HG02623 (cell line): Measurements from ENCODE around the gene HCAR3.
"Not testable (repeated sequence)": the region's sequence is repeated elsewhere in the genome, so short reads cannot be mapped to it uniquely, and the experiment has no call there.

Experiments
- ATAC-seq: cut with Tn5 transposase; IDR thresholded peaks from one replicate; pipeline ENCODE4 v1.9.1; 2021; ENCODE audit warnings: moderate library complexity; ENCODE audit not compliant: unreplicated experiment

The HCAR3 gene

DNA sequence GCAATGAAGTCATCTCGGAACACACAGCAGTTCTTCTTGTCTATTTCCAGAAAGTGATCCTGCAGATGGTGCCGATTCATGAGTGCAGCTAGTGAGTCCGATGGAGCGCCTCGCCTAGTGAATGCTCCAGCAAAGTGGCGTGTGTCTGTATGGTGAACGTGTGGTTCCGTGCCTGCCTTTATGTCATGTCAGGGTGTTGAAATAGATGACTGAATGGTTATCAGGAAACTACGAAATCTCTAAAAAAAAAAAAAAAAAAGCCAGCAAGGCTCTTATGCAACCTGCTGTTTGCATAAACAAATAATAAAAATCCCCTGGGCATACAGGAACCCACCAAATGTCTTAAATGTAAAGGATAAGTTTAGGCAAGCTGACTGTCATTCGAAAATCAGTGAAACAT lies at the start of gene HCAR3:
Gene HCAR3 (minus strand): TSS at position 154 of the 400 bp plus-strand sequence. CDS start 74 bp downstream, at position 80.
- ATAC-seq, result not testable (repeated sequence)

DNA sequence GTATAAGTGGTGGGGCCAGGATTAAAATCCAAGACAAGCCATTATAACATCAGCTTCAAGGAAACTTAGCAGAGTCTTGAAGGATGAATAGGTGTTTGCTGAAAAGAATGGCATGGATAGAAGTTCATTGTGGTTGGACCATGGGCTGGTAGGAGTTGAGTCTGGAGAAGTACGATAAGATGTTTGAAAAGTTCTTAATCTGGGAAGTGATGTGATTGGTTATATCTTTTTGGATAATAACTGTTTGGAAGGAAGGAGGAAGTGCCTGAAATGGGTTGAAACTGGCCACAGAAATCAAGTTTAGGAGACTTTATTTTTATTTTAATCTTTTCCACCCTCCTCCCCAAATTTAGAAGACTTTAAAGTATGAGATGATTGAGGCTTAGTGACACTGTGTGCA lies 41.0 kb upstream of the HCAR3 start:
- no peak for ATAC-seq

DNA sequence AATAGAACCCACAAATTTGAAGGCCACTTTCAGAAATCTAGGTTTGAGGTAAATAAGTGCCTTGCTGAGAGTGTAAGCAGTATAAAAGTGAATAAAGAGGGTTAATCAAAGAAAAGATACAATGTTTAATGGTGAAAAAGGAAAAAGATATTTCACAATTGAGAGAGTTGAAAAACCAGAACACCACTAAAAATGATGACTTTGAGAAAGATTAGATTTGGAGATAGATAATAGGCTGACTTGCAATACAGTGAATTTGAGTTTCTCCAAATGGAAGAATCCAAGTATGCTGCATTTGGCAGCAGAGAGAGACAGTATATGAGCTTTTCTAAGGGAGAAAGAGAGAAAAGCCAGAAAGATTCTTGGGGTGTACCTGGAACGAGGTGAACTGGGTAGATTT lies 38.2 kb upstream of the HCAR3 start:
- no peak for ATAC-seq

GRCh38 chr12:122753319-122753650 lies 36.7 kb upstream of the HCAR3 start:
- ATAC-seq, result no peak

GRCh38 chr12:122752464-122753318 lies 36.1 kb upstream of the HCAR3 start, which contains the start of gene DENR:
Gene DENR, plus strand, starts transcription at chr12:122752824. Its CDS starts 878 bp downstream, at chr12:122753702.
- peak; percentile 92 for ATAC-seq

GRCh38 chr12:122750781-122751515 lies 34.3 kb upstream of the HCAR3 start:
- not testable (repeated sequence) for ATAC-seq

GRCh38 chr12:122749569-122750332 lies 33.1 kb upstream of the HCAR3 start:
- ATAC-seq, result no peak

DNA sequence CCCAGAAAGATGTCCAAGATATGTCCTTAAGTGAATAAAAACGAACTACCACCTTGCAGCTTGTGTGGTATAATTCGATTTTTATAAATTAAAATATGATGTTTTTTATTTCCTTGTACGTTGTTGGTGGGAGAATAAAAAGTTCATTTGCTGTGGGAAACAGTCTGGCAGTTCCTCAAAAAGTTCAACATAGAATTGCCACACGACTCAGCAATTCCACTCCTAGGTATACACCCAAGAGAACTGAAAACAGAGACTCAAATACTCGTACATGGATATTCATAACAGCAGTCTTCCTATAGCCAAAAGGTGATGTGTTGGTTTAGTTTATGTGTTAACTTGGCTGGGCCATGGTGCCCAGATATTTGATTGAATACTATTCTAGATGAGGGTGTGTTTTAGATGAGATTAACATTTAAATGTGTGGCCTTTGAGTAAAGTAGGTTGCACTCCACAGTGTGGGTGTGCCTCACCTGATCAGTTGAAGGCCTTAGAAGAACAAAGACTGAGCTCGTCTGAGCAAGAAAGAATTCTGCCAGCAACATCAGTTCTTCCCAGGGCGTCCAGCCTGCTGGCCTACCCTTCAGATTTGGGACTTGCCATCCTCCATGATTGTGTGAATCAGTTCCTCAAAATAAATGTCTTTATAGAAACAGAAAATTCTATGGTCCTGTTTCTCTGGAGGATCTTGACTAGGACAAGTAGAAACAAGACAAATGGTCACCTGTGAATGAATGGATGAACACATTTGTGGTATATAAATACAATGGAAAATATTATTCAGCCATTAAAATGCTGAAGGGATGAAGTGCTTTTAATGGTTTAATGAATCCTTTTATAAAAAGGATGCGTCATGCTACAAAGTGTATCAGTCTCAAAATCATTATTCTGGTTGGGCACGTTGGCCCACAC lies 30.9 kb upstream of the HCAR3 start:
- ATAC-seq, result no peak

DNA sequence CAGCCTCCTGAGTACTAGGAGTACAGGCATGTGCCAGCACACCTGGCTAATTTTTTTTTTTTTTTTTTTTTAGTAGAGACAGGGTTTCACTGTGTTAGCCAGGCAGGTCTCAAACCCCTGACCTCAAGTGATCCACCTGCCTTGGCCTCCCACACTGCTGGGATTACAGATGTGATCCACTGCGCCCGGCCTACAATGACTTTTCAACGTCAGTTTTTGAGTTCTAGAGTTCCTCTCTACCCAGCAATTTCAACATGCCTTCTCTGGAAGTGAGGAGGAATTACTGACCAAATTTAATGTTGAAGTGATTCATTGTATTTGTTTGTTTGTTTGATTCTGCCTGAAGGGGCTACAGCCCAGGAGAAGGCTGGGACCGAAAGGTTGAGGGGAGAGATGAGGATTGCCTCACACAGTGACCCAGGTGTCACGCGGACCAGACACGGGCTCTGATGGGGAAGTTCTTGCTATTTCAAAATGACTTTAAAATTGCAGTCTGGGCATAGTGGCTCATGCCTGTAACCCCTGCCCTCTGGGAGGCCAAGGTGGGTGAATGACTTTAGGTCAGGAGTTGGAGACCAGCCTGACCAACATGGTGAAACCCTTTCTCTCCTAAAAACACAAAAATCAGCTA lies 27.4 kb upstream of the HCAR3 start:
- no peak for ATAC-seq

GRCh38 chr12:122740351-122740750 lies 23.7 kb upstream of the HCAR3 start:
- no peak for ATAC-seq

GRCh38 chr12:122738571-122738970 lies 22.0 kb upstream of the HCAR3 start:
- no peak for ATAC-seq

- ATAC-seq, result no peak
Measured at GRCh38 chr12:122732611-122733010, 16.0 kb upstream of the HCAR3 start.

DNA sequence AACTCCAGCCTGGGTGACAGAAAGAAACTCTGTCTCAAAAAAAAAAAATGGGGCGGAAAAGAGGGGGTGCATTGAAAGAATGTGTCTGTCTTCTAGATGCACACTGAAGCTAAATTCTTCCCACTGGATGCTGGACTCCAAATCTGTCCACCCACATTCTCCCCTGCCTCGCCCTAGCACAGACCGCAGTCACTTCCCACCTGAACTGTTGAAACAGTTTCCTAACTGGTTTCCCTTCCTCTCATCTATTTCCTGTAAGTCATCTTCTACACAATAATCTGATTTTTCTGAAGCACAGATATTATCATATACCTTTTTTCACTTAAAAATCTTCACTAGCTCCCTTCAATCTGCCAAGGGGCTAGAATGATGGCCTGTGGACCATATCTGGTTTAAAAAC lies 15.6 kb upstream of the HCAR3 start:
- no peak for ATAC-seq

GRCh38 chr12:122730215-122731014 lies 13.8 kb upstream of the HCAR3 start, which contains the start of gene HCAR1:
Gene HCAR1, minus strand, starts transcription at chr12:122730844. Its CDS starts 505 bp downstream, at chr12:122730339.
- no peak for ATAC-seq

GRCh38 chr12:122729583-122730214 lies 13.1 kb upstream of the HCAR3 start:
- ATAC-seq, result no peak

GRCh38 chr12:122726080-122726558 lies 9.5 kb upstream of the HCAR3 start:
- ATAC-seq, result no peak

- ATAC-seq, result no peak
Measured at GRCh38 chr12:122725452-122726079, 9.0 kb upstream of the HCAR3 start.
